ENCODE measurements around the gene CLEC2L. TPM values are rescaled to one million over a fixed set of nuclear protein-coding genes. Genes with fewer than 3 reads are reported as not detected.

The CLEC2L gene
- total and polyA plus RNA-seq, 2 of the 4 experiments (the other 2 are of a cell fraction): not detected

DNA sequence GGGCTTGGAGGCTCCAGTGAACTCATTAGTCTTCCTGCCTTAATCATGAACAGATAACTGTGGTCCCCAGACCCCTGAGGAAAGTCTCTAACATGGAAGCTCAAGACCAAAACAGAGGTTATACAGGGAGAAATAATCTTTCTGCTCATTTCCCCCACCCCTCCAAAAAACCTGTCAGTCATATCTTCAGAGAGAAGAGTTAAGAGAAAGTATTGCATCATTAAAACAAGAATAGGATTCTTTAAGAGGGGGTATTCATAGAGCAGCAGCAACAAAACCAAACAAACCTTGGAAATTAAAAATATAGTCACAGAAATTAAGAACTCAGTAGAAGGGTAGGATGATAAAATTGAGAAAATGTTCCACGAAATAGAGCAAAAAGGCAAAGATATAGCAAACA is 7.6 kb downstream of the CLEC2L start (continued):
- TF ChIP-seq CHD1 (IDR thresholded peaks at IDR 0.05; ENCODE audit: low read depth, low read length) (no peak), MAZ (IDR thresholded peaks at IDR 0.05; ENCODE audit: borderline replicate concordance, low read depth, low read length) (no peak), RAD21 (IDR thresholded peaks at IDR 0.05; ENCODE audit: low read length) (no peak), NFE2L2 (IDR thresholded peaks at IDR 0.05; ENCODE audit: low read depth, low read length) (no peak)

DNA sequence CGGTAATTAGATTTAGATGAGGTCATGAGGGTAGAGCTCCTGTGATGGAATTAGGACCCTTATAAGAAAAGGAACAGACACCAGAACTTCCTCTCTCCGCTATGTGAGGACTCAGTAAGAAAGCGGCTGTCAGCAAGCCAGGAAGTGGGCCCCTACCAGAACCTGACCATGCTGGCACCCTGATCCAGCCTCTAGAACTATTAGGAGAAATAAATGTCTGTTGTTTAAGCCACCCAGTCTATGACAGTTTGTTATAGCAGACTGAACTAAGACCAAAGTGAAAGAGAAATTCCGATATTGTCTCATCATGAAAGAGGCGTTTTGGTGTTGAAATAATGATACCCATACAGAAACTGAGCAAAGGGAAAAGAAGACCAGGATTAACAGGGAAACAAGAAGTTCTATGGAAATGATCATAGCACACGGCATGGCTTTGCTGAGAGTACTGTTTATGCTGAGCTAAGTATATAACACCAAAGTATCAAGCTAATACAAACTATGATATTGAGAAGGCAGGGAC is 9.2 kb downstream of the CLEC2L start:
- CTCF ChIA-PET: no interaction called here
- dilution Hi-C loops (cut with HindIII; ENCODE audit: low sequenced_read_pairs, unreplicated experiment): no loop called here
- intact Hi-C loops (cut with micrococcal nuclease): no loop called here

More for the DNA sequence above, 9.2 kb downstream of the CLEC2L start:
- Histone ChIP-seq H2BK120ac (ENCODE audit: low read depth, low read length) (no peak overlapping the region), H2BK5ac (ENCODE audit: low read depth, low read length, poor library complexity, severe bottlenecking) (no peak overlapping the region), H3K9me1 (ENCODE audit: insufficient read depth, low read length) (no peaks in the 10 kb centered on the region), H3K4me3 (ENCODE audit: insufficient read depth, low read depth, low read length) (no peak overlapping the region), H3K9me3 (ENCODE audit: control insufficient read depth, insufficient read depth, low read length) (no peaks in the 10 kb centered on the region; the same call in 1 of the 2 replicates), H4K8ac (ENCODE audit: low read depth in 2 of 2, low read length in 2 of 2) (no peak overlapping the region), H3K4me1 (ENCODE audit: control insufficient read depth, insufficient read depth, low read length) (no peaks in the 10 kb centered on the region), H4K5ac (ENCODE audit: low read depth, low read length) (no peak overlapping the region), H2BK15ac (ENCODE audit: low read depth, low read length) (no peak overlapping the region), H2BK20ac (ENCODE audit: low read depth, low read length) (no peak overlapping the region), H3K36me3 (ENCODE audit: control insufficient read depth, insufficient read depth, low read length) (no peaks in the 10 kb centered on the region), H3K79me1 (ENCODE audit: low read depth in 1 of 2, low read length in 2 of 2) (no peaks in the 10 kb centered on the region), H3K4ac (ENCODE audit: low read depth, low read length) (no peak overlapping the region), H2AK9ac (replicated peaks; ENCODE audit: low read depth, low read length, poor library complexity) (no peak overlapping the region), H3K23ac (ENCODE audit: low read depth, low read length) (no peak overlapping the region), H3K18ac (ENCODE audit: low read depth, low read length) (no peak overlapping the region), H4K20me1 (ENCODE audit: insufficient read depth, low read length) (no peaks in the 10 kb centered on the region), H2AFZ (replicated peaks; ENCODE audit: low read length, poor library complexity) (no peak overlapping the region), H3K9ac (ENCODE audit: low read depth, low read length) (no peak overlapping the region), H3K27me3 (ENCODE audit: control insufficient read depth, insufficient read depth, low read length) (peaks cover 27% of the 10 kb centered on the region), H3K56ac (ENCODE audit: extremely low read depth, insufficient read depth, low read length) (no peak overlapping the region), H3K14ac (replicated peaks; ENCODE audit: low read depth, low read length) (no peak overlapping the region), H2AK5ac (ENCODE audit: low read depth, low read length) (no peak overlapping the region), H3K4me2 (ENCODE audit: low read depth, low read length) (no peak overlapping the region), H3K27ac (ENCODE audit: insufficient read depth, low read length) (no peak overlapping the region), H4K91ac (ENCODE audit: insufficient read depth, low read depth, low read length) (no peak overlapping the region)
- TF ChIP-seq MAZ (IDR thresholded peaks at IDR 0.05; ENCODE audit: borderline replicate concordance, low read depth, low read length) (no peak), POLR2A (IDR thresholded peaks at IDR 0.05; ENCODE audit: low read depth, low read length) (no peak), RAD21 (IDR thresholded peaks at IDR 0.05; ENCODE audit: low read length) (no peak)
- no TSS peak for BruUV-seq (replicated peaks)
- ATAC-seq (ENCODE audit: low read depth) (no peak), DNase-seq (no peak)
- WGBS, 2 experiments (ENCODE audit: extremely low coverage in 2 of 2, insufficient read length in 1 of 2): 80% methylated on average over 1 of the region's 6 CpGs; no CpG with 5 or more reads in 1 of the 2 experiments
- in situ Hi-C loops (cut with MboI; ENCODE audit: low sequenced_read_pairs): no loop called here
- POLR2A ChIA-PET (ENCODE audit: unreplicated experiment): no interaction called here

Data from IMR-90 (cell line).